ENCODE measurements around the gene ATP7B. TPM values are rescaled to one million over a fixed set of nuclear protein-coding genes. Genes with fewer than 3 reads are reported as not detected.
A peak's percentile ranks its signal among the peaks of the same experiment; 100 is the strongest.

ATP7B gene
- total RNA-seq, 1 experiment from 2014 or later, result 6.9 TPM

DNA sequence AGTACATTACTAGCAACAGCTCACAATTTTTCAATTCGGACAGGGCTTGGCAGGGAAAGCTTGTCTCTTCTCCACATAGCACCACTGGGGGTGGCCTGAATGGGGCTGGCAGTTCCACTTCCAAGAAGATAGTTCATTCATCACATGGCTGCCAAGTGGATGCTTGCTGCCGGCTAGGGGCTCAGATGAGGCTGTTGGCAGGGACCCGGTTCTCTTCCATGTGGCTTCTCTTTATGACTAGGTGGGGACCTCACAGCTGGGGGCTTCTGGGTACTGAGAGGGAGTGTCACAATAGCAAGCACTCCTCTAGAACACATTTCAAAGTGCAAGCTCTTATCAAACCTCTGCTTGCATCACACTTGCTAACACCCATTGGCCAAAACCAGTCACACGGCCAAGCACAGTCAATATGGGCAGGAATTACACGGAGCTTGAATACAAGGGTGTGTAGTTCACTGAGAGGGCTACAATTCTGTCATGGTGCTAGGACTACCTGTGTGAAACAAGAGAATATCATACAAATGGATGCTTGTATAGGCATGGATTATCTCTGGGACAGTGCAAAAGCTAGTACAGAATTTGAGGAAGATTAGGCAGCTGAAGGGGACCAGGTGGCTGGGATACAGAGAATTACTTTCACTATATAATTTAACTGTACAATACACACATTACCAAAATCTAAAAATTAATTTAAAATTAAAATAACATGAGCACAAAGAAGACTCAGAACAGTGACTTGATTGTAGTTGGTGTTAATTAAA, 32.3 kb downstream of the ATP7B start:
- DNase-seq (ENCODE audit: low spot score), result no peak

- DNase-seq (ENCODE audit: low spot score), result no peak
These were observed 33.6 kb downstream of the ATP7B start for GRCh38 chr13:51977625-51978024.

DNA sequence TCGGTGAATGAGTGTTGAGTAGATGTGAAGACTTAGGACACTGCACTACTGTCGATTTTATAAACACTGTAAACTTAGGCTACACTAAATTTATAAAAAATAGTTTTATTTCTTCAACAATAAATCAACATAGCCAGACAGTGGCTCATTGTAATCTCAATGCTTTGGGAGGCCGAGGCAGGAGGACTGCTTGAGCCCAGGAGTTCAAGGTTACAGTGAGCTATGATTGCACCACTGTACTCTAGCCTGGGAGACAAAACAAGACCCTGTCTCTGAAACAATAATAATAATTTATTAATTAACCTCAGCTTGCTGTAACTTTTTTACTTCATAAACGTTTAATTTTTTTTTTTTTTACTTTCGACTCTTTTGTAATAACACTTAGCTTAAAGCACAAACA, 34.4 kb downstream of the ATP7B start:
- DNase-seq (ENCODE audit: low spot score), result no peak

GRCh38 chr13:51976423-51976822, 34.8 kb downstream of the ATP7B start:
- DNase-seq (ENCODE audit: low spot score), result no peak

DNA sequence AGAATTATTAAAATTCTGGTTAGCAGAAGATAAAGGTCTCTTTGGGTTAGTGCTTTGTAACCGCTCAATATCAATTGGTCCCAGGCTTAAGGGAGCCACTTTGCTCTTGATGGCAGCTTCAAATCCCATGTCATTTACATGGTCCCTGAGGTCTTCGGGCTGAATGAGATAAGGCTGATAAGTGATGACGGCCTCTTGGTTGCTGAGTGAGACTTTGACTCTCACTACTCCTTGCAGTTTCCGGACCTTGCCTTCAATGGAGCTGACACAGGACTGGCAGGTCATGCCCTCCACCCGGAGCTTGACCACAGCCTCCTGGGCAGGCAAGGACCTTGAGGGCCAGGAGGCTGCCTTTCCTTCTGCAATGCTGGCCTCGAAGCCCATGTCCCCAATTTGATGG, 36.8 kb downstream of the ATP7B start:
- DNase-seq (ENCODE audit: low spot score), result no peak

GRCh38 chr13:51971520-51972426, 39.5 kb downstream of the ATP7B start:
- DNase-seq (ENCODE audit: low spot score), result no peak

- DNase-seq (ENCODE audit: low spot score), result no peak
These were observed 40.9 kb downstream of the ATP7B start for GRCh38 chr13:51970349-51970748.

DNA sequence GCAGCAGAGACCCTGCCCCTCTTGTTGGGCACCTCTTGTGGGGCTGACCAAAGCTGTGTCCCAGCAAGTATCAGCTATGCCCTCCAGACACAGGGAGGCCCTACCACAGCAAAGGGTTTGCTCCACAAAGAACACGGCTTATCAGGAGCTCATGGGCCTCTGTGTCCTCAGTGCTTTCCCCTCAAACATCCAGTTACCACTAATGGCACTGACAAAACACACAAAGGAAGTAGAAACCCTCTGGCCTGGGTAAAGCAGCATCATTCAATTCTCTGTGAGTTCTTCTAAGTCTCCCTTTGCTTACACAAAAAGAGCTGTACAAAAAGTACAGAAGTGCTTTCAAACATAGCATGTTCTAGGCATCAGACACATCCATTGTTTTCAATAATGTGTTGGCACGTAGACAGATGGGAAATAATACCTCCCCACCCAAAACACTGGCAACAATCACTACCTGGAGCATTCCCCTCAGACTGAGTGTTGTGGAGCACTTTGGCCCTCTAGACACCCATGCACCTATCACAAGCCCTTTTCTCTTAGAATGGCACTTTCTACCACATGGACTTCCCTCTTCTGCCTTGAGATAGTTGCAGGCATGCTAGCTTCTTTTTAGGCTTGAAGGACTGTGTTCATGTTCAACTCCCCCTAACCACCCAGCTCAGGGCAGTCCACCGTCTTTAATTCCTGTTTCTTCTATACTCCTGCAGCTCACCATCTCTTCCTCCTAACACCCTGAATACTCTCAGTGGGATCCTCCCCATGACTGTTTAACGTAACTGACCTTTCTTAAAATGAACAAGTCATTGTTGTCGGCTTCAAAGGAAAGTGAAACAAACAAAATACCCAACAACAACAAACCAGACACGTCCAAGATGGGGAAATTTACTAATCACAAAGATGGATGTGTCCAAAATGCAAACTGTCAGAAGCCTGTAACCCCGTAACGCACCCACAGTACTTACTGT, 43.5 kb downstream of the ATP7B start:
- no peak for DNase-seq (ENCODE audit: low spot score)

DNA sequence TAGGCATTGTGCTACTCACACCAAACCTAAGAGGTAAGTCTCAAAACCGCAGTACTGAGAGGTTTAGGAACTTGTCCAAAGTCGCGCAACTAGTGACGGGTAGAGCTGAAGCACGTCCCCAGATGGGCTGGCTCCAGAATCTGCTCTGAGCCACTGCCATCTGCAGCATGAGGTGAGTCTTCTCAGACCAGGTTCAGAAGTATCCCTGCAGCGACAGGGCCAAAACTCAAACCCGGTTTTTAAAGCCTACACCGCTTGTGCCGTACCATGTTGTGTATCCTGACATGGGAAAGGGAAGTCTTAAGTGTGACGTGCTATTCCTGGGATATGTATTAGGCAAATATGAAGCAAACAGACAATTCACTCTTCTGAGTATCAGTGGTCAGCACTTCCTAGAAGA, 45.1 kb downstream of the ATP7B start:
- DNase-seq (ENCODE audit: low spot score), result no peak

GRCh38 chr13:51961493-51962403, 49.5 kb downstream of the ATP7B start:
- DNase-seq (ENCODE audit: low spot score), result peak; percentile 18

DNA sequence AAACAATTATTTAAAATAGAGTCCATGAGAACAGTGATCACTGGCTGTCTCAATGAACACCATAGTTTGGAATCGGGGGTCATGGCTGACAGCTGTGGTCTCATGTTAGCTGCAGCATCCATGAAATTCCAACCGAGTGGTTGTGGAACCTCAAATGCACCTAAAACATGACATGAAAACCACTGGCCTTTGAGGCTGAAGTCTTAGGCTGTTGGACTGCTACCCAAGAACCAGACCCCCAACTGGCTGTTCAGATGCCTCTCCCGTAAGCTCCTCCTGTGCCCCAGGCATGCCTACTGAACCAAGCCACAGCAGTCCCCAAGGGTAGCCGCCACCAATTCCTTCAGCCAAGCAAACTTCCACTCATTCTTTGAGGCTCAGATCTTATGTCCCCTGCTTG, 50.5 kb downstream of the ATP7B start:
- DNase-seq (ENCODE audit: low spot score), result no peak

GRCh38 chr13:51959773-51960172, 51.5 kb downstream of the ATP7B start:
- DNase-seq (ENCODE audit: low spot score), result peak; percentile 44

DNA sequence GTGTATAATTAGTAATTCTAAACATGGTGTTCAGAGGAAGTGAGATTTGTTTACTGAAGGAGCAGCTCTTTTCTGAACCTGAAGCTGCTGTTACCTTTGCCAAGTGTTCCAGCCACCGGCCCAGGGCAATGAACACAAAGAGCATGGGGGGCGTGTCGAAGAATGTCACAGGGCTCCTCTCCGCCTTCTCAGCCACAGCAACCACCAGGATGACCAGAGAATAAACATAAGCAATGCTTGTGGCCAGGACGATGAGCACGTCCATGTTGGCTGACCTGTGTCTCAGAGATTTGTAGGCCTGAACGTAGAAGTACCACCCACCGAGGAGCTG, 53.1 kb downstream of the ATP7B start:
- DNase-seq (ENCODE audit: low spot score), result peak; percentile 97

- DNase-seq (ENCODE audit: low spot score), result peak; percentile 36
These were observed 53.7 kb downstream of the ATP7B start for GRCh38 chr13:51957377-51958216.

GRCh38 chr13:51956717-51957116, 54.5 kb downstream of the ATP7B start:
- no peak for DNase-seq (ENCODE audit: low spot score)

DNA sequence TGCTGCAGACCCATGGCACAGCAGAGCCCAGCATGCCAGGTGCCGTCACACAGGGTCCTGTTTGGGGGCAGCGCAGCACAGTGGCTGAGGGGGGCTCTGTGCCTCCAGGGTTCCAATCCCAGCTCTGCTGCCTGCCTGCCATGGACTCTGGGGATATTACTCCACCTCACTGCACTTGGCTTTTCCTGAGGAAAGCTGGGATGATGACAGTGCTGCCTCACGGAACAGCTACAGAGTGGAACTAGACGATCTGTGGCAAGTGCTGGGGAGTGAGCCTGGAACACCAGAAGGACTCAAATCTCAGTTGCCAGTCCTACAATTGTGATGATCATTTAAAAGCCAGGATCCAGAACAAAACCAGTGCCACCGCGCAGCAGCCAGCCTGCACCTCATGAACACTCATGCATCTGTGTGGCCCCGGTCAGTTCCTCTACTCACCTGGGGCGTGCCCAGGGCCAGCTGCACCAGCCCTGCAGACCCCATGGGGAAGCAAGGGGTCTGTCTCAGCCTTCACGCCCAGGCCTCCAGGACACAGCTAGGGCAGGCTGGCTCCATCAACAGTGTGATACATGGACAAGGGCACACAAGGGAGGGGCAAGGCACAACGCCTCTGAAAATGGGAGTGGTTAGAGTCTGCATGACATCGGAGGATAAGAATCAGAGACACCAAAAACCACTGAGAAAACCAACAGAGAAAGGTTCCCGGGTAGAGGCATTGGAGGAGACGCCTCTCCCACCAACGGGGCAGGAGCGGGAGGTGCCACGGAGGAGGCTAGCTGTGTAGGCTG, 55.2 kb downstream of the ATP7B start:
- DNase-seq (ENCODE audit: low spot score), result no peak

DNA sequence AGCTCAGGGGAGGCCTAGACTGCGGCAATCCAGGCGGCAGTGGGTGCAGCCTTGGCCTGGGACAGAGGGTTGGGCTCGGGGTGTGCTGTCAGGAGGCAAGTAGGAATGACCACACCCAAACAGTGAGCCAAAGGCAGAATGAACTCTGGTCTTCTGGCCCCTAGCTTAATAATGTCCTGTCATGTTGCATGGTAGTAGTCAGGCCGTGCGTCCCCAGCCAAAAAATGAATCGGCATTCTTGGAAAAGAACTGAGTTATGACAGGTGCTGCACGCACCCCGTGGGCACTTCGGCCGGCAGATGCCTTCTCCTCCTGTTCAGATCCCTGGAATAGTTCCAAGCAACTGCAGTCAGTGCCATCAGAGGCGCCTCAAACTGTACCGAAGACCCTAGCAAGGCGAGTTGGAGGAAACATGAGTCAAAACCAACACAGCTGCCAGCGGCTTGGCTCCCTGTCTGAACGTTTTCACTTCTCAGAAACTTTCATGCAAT, 55.9 kb downstream of the ATP7B start:
- DNase-seq (ENCODE audit: low spot score), result no peak

- no peak for DNase-seq (ENCODE audit: low spot score)
These were observed 57.7 kb downstream of the ATP7B start for GRCh38 chr13:51953347-51954195.

Data from HT-29 (cell line).